ENCODE measurements around the gene CDC42SE2. TPM values are rescaled to one million over a fixed set of nuclear protein-coding genes. Genes with fewer than 3 reads are reported as not detected.

The CDC42SE2 gene
- total RNA-seq, 6 experiments from 2014 or later, result 14.2 to 18.0 (median 16.4) TPM

DNA sequence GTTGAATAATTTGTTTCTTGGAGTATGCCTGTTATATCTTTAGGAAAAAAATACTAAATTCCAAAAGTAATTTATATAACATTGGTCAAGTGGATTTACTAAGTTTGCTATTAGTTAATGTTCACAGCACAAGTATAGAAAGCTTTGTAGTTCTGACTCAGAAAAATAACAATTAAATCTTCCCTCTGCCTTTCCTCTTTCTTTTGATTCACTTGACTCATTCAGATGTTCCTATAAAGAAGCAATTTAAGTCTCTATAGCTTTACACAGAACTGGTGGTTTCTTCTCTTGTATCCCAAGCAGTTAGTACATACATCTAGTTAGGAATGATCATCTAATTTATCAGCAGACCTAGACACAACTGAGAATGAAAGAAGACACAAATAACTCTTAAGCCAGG lies 4.5 kb upstream of the CDC42SE2 start:
- no peak for DNase-seq
- Mint-ChIP-seq H3K9me3 (no peaks in the 10 kb centered on the region), H3K27me3 (ENCODE audit: insufficient read depth) (peaks cover 2% of the 10 kb centered on the region), H3K4me3 (no peak overlapping the region), H3K36me3 (ENCODE audit: low read depth) (no peaks in the 10 kb centered on the region), H3K4me1 (ENCODE audit: low read depth) (peaks cover 42% of the 10 kb centered on the region), H3K27ac (no peak overlapping the region)
- TF ChIP-seq, protein P1, sequence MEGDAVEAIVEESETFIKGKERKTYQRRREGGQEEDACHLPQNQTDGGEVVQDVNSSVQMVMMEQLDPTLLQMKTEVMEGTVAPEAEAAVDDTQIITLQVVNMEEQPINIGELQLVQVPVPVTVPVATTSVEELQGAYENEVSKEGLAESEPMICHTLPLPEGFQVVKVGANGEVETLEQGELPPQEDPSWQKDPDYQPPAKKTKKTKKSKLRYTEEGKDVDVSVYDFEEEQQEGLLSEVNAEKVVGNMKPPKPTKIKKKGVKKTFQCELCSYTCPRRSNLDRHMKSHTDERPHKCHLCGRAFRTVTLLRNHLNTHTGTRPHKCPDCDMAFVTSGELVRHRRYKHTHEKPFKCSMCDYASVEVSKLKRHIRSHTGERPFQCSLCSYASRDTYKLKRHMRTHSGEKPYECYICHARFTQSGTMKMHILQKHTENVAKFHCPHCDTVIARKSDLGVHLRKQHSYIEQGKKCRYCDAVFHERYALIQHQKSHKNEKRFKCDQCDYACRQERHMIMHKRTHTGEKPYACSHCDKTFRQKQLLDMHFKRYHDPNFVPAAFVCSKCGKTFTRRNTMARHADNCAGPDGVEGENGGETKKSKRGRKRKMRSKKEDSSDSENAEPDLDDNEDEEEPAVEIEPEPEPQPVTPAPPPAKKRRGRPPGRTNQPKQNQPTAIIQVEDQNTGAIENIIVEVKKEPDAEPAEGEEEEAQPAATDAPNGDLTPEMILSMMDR (IDR thresholded peaks at IDR 0.05), result no peak

DNA sequence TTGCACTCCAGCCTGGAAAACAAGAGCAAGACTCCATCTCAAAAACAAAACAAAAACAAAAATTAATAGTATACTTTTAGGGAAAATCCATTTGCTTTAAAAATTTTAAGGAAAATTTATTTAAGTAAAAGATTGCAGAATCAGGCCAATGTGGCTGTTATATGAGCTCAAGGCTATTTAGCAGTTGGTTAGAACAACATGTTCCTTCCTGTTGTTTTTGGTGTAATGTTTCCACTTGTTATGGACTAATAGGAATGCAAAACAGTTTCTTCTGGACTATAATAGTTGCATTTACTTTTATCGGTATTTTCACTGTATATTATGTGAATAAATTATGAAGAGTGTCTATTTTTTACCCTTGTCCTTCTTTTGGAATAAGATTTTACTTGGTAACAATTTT lies 3.0 kb upstream of the CDC42SE2 start:
- Mint-ChIP-seq H3K27ac (no peak overlapping the region), H3K9me3 (no peaks in the 10 kb centered on the region), H3K4me1 (ENCODE audit: low read depth) (peaks cover 52% of the 10 kb centered on the region), H3K27me3 (ENCODE audit: insufficient read depth) (peaks cover 2% of the 10 kb centered on the region), H3K4me3 (no peak overlapping the region), H3K36me3 (ENCODE audit: low read depth) (no peaks in the 10 kb centered on the region)
- no peak for DNase-seq
- TF ChIP-seq, protein P1 (IDR thresholded peaks at IDR 0.05), result no peak

DNA sequence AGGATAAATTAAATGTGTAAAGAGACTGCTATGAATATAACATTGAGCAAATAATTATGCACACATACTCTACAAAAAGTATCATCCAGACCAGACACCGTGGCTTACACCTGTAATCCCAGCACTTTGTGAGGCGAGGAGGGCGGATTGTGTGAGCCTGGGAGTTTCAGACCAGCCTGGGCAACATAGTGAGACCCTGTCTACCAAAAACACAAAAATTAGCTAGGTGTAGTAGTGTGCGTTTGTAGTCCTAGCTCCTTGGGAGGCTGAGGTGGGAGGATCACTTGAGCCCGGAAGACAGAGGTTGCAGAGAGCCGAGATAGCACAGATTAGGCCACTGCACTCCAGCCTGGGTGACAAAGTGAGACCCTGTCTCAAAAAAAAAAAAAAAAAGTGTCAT lies 2.4 kb upstream of the CDC42SE2 start:
- Mint-ChIP-seq H3K4me1 (ENCODE audit: low read depth) (peaks cover 47% of the 10 kb centered on the region), H3K27me3 (ENCODE audit: insufficient read depth) (peaks cover 2% of the 10 kb centered on the region), H3K4me3 (no peak overlapping the region), H3K27ac (no peak overlapping the region), H3K9me3 (no peaks in the 10 kb centered on the region), H3K36me3 (ENCODE audit: low read depth) (no peaks in the 10 kb centered on the region)
- TF ChIP-seq, protein P1 (IDR thresholded peaks at IDR 0.05), result no peak
- DNase-seq, result no peak

DNA sequence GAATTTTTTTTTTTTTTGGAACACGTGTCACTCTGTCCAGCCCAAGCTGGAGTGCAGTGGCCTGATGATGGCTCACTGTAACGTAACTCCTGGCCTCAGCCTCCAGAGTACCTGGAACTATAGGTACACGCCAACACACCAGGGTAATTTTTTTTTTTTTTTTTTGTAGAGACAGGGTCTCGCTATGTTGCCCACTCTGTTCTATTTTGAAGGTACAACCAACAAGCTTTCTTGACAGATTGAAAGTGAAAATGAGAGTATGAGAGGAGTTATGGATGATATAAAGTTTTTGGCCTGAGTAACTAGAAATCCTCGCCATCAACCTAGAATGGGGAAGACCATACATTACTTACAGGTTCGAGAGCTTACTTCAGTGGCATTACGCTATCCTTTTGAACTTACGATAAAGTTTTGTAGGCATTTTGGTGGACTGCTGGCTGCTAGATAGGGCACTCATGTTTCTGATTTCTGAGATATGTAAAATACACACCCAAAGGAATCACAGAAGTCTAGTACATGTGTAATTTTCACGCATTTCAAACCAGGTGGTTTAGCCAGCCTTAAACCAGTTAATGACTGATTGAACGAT lies 806 bp upstream of the CDC42SE2 start:
- H3K27me3 Mint-ChIP-seq (ENCODE audit: insufficient read depth), result peaks cover 2% of the 10 kb centered on the region

DNA sequence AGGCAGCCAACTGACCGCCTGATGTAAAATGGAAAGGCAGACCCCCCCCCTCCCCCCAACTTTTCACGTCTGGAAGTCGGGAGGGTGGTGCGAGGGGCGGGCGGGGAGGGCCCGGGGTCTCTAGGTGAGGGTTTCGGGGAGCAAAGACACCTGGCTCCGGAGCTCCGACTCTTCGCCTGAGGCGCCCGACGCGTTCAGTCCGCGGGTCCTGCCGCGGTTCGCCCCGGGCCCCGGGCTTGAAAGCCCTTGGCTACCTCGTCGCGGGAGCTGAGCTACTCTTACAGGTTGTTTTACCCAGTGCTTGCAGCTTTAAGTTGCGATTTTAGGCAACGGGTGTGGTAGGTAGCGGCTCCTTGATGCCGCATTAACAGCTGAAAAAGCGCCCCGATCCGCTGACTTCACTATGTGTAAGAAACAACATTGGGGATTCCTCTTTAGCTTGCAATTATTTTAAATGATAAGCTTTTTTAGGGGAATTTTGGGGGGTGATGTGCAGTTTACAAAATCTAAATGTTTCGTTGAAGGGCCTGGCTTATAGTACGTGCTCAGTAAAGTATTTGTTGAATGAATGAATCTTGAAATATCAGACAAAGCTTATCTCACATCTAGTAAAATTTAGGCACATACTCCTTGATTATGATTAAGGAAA lies 722 bp downstream of the CDC42SE2 start:
- Mint-ChIP-seq H3K4me1 (ENCODE audit: low read depth) (peaks cover 30% of the 10 kb centered on the region), H3K27me3 (ENCODE audit: insufficient read depth) (peaks cover 2% of the 10 kb centered on the region), H3K27ac (peak overlapping the region; percentile 85), H3K9me3 (no peaks in the 10 kb centered on the region), H3K36me3 (ENCODE audit: low read depth) (peaks cover 4% of the 10 kb centered on the region; the same call in 1 of the 2 replicates), H3K4me3 (peak overlapping the region; percentile 92)
- TF ChIP-seq, protein P1 (IDR thresholded peaks at IDR 0.05), result no peak
- DNase-seq, result no peak

More for the DNA sequence above, 806 bp upstream of the CDC42SE2 start:
- peaks cover 43% of the 10 kb centered on the region for H3K4me1 Mint-ChIP-seq (ENCODE audit: low read depth)
- no peaks in the 10 kb centered on the region for H3K9me3 Mint-ChIP-seq
- peak overlapping the region; percentile 89 for H3K4me3 Mint-ChIP-seq
- peak; percentile 13 for DNase-seq
- TF ChIP-seq, protein P1 (IDR thresholded peaks at IDR 0.05), result no peak
- peaks cover 4% of the 10 kb centered on the region; the same call in 1 of the 2 replicates for H3K36me3 Mint-ChIP-seq (ENCODE audit: low read depth)
- peak overlapping the region; percentile 81 for H3K27ac Mint-ChIP-seq

Data from HFFc6 (cell line).